SK-N-SH (cell line): Measurements from ENCODE around the gene CHCHD6. TPM values are rescaled to one million over a fixed set of nuclear protein-coding genes. Genes with fewer than 3 reads are reported as not detected.

ENCODE experiments used
- CTCF ChIA-PET: fragments of 300-600, 350-600 bp; formaldehyde crosslinking; extraction: SDS; loops from one replicate; lab custom pipeline; 2021; lab: Yijun Ruan, JAX
- POLR2A ChIA-PET: fragments of 350-600 bp; sonication (Branson Sonifier 250); formaldehyde crosslinking; extraction: SDS; loops from one replicate; lab custom pipeline; 2020; ENCODE audit warnings: antibody characterized with exemption, inconsistent platforms; lab: Yijun Ruan, JAX
- DNase-seq: peaks from one replicate; pipeline ENCODE4 v3.0.0; 2012
- H2AFZ ChIP-seq: fragments of 200-600 bp; sonication (generic); 2 replicates; pipeline ENCODE4 v1.8.1; 2016; ENCODE audit warnings: antibody characterized with exemption, mild to moderate bottlenecking, low read depth
- H3F3A ChIP-seq: fragments of 200-600 bp; sonication (generic); replicated peaks from 2 replicates; pipeline ENCODE3; 2016; ENCODE audit warnings: antibody characterized with exemption, mild to moderate bottlenecking; ENCODE audit not compliant: insufficient read depth
- H3K27ac ChIP-seq, 2 experiments: fragments of 200-500 bp in 1 of 2; fragments of 200-600 bp in 1 of 2; sonication (Bioruptor generic) in 1 of 2; sonication (generic), shearing (Covaris generic) in 1 of 2; 2 replicates each; pipeline versions ENCODE4 v1.5.1 to v1.6.1; 2014 to 2016; ENCODE audit warnings: low read depth in 2 of 2, inconsistent platforms in 1 of 2, low read length in 1 of 2, mild to moderate bottlenecking in 1 of 2, mixed read lengths in 1 of 2
- H3K27me3 ChIP-seq: fragments of 200-600 bp; sonication (generic), shearing (Covaris generic); 2 replicates; pipeline ENCODE4 v1.6.1; 2016; ENCODE audit warnings: mixed run types; ENCODE audit not compliant: insufficient read depth
- H3K36me3 ChIP-seq, 2 experiments: fragments of 200-500 bp in 1 of 2; fragments of 200-600 bp in 1 of 2; sonication (Bioruptor generic) in 1 of 2; sonication (generic) in 1 of 2; replicated peaks in 1 of 2; 2 replicates each; pipeline versions ENCODE3 to v1.5.1; 2014 to 2016; ENCODE audit warnings: low read length in 1 of 2, mild to moderate bottlenecking in 1 of 2; ENCODE audit not compliant: insufficient read depth in 2 of 2, control insufficient read depth in 1 of 2
- H3K4me1 ChIP-seq, 2 experiments: fragments of 200-500 bp in 1 of 2; fragments of 200-600 bp in 1 of 2; sonication (Bioruptor generic) in 1 of 2; sonication (generic), shearing (Covaris generic) in 1 of 2; 2 replicates each; pipeline versions ENCODE4 v1.5.1 to v1.6.1; 2014 to 2016; ENCODE audit warnings: low read depth in 1 of 2, low read length in 1 of 2, mixed run types in 1 of 2; ENCODE audit not compliant: insufficient read depth in 2 of 2, control insufficient read depth in 1 of 2
- H3K4me2 ChIP-seq: fragments of 200-600 bp; sonication (generic), shearing (Covaris generic); 2 replicates; pipeline ENCODE4 v1.6.1; 2017; ENCODE audit warnings: mixed run types
- H3K4me3 ChIP-seq, 2 experiments: fragments of 200-500 bp in 1 of 2; fragments of 200-600 bp in 1 of 2; sonication (Bioruptor generic) in 1 of 2; sonication (generic), shearing (Covaris generic) in 1 of 2; 2 replicates each; pipeline versions ENCODE4 v1.5.1 to v1.8.1; 2014 to 2016; ENCODE audit warnings: low read depth in 2 of 2, inconsistent platforms in 1 of 2, low read length in 1 of 2, mild to moderate bottlenecking in 1 of 2, mixed read lengths in 1 of 2, moderate library complexity in 1 of 2
- H3K79me2 ChIP-seq: fragments of 200-600 bp; sonication (generic); 2 replicates; pipeline ENCODE4 v1.8.1; 2017; ENCODE audit warnings: mild to moderate bottlenecking; ENCODE audit not compliant: insufficient read depth
- H3K9ac ChIP-seq: fragments of 200-600 bp; sonication (generic); 2 replicates; pipeline ENCODE4 v1.6.1; 2017; ENCODE audit warnings: mixed run types
- H3K9me2 ChIP-seq: fragments of 200-600 bp; sonication (generic); 2 replicates; pipeline ENCODE4 v1.6.1; 2017; ENCODE audit warnings: mixed run types
- H3K9me3 ChIP-seq: fragments of 200-600 bp; sonication (generic); 2 replicates; pipeline ENCODE4 v1.6.1; 2017; ENCODE audit warnings: mixed run types, mild to moderate bottlenecking, moderate library complexity
- H4K20me1 ChIP-seq: fragments of 200-600 bp; sonication (generic); 2 replicates; pipeline ENCODE4 v1.6.1; 2017; ENCODE audit warnings: mild to moderate bottlenecking, mixed run types; ENCODE audit not compliant: insufficient read depth
- ELF1 ChIP-seq: IDR thresholded peaks from 2 replicates; pipeline ENCODE4 v1.4.0; 2012
- EP300 ChIP-seq, 2 experiments: IDR thresholded peaks; 2 replicates each; pipeline versions ENCODE4 v1.4.0 to v1.6.1; 2012; ENCODE audit warnings: borderline replicate concordance in 1 of 2, low read depth in 1 of 2, low read length in 1 of 2
- EZH2phosphoT487 ChIP-seq: fragments of 200-600 bp; sonication (generic); IDR thresholded peaks from 2 replicates; pipeline ENCODE4 v1.6.1; 2017; ENCODE audit warnings: low read depth, mixed run types, mild to moderate bottlenecking, antibody characterized with exemption, moderate library complexity, borderline replicate concordance
- FOSL2 ChIP-seq: IDR thresholded peaks from 2 replicates; pipeline ENCODE4 v1.4.0; 2012; ENCODE audit warnings: low read depth, mild to moderate bottlenecking, moderate library complexity, borderline replicate concordance
- FOXM1 ChIP-seq: IDR thresholded peaks from 2 replicates; pipeline ENCODE4 v1.4.0; 2012; ENCODE audit warnings: low read depth, mild to moderate bottlenecking
- GATA2 ChIP-seq: sonication (generic); formaldehyde crosslinking; IDR thresholded peaks from 2 replicates; pipeline ENCODE4 v1.5.0; 2020; ENCODE audit warnings: mild to moderate bottlenecking, missing genetic modification reagents
- JUND ChIP-seq: IDR thresholded peaks from 2 replicates; pipeline ENCODE4 v1.4.0; 2012
- MEF2A ChIP-seq: IDR thresholded peaks from 2 replicates; pipeline ENCODE4 v1.4.0; 2012; ENCODE audit warnings: low read depth, borderline replicate concordance
- RCOR1 ChIP-seq: fragments of 150-350 bp; IDR thresholded peaks from 2 replicates; pipeline ENCODE4 v1.6.1; 2017; ENCODE audit warnings: antibody characterized with exemption, low read length
- TCF12 ChIP-seq: IDR thresholded peaks from 2 replicates; pipeline ENCODE4 v1.4.0; 2012
- TEAD4 ChIP-seq: IDR thresholded peaks from 2 replicates; pipeline ENCODE4 v1.4.0; 2012; ENCODE audit warnings: mild to moderate bottlenecking, borderline replicate concordance; ENCODE audit not compliant: insufficient read depth
- YY1 ChIP-seq: IDR thresholded peaks from 2 replicates; pipeline ENCODE4 v1.4.0; 2012; ENCODE audit warnings: low read depth, mild to moderate bottlenecking
- WGBS: methylation state at CpG from one replicate; pipeline ENCODE4 v1.1.6; 2017; ENCODE audit warnings: low lambda C conversion rate; 5-methylcytosine and 5-hydroxymethylcytosine counted together
- polyA plus RNA-seq, 3 experiments: library from polyadenylated mRNA; depleted of rRNA; stranded (reverse); fragments of >200 nt; gene quantifications; 2 replicates each; pipeline ENCODE4 v1.2.3, GENCODE V29; 2012
- TF ChIP-seq, protein P1 (sequence below): IDR thresholded peaks from 2 replicates; pipeline ENCODE4 v1.6.1; 2012; ENCODE audit warnings: mild to moderate bottlenecking, low read depth, low read length, moderate library complexity
- TF ChIP-seq, protein P2 (sequence below): fragments of 150-350 bp; IDR thresholded peaks from 2 replicates; pipeline ENCODE4 v1.6.1; 2016; ENCODE audit warnings: mild to moderate bottlenecking, low read depth, low read length
- TF ChIP-seq, protein P3 (sequence below): fragments of 200-600 bp; sonication (generic); IDR thresholded peaks from 2 replicates; pipeline ENCODE4 v1.6.1; 2017; ENCODE audit warnings: antibody characterized with exemption, mild to moderate bottlenecking, moderate library complexity
- TF ChIP-seq, protein P4 (sequence below): IDR thresholded peaks from 2 replicates; pipeline ENCODE4; 2012

The CHCHD6 gene
- polyA plus RNA-seq, 1 of the 3 experiments (the other 2 are of a cell fraction), result 42.5 TPM

DNA sequence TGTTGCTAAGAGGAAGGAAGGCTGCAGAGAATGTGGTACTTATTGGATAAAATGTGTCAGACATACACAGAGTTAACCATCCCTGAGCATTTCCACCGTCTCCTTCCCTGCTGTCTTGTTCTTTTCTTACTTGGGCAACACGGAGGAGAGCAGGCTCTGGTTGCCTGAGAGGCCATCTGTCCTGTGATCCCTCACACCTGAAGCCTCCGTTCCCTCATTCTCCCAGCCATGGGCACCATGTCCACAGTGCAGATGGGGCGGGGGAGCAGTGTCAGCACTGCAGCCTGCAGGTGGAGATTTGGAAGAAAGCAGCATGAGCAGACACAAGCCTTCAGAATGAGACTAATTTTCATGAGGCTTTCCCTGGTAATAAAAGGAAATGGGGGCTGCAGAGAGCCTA lies 133.7 kb downstream of the CHCHD6 start:
- no peak overlapping the region for H3K4me3 ChIP-seq
- CTCF ChIA-PET, result no interaction called here
- no peak for DNase-seq
- no peaks in the 10 kb centered on the region for H3K9me3 ChIP-seq
- H4K20me1 ChIP-seq, result no peaks in the 10 kb centered on the region
- no peaks in the 10 kb centered on the region for H3K36me3 ChIP-seq
- 89% methylated on average over 4 of the region's 4 CpGs for WGBS
- no peaks in the 10 kb centered on the region for H3K27me3 ChIP-seq
- no peaks in the 10 kb centered on the region for H3K9me2 ChIP-seq
- peaks cover 7 to 11% of the 10 kb centered on the region in 2 experiments; a peak in 3 of 4 replicates for H3K4me1 ChIP-seq
- no peaks in the 10 kb centered on the region for H3K79me2 ChIP-seq
- H3K27ac ChIP-seq, result no peak overlapping the region
- no peak overlapping the region for H2AFZ ChIP-seq
- TF ChIP-seq, protein P1, sequence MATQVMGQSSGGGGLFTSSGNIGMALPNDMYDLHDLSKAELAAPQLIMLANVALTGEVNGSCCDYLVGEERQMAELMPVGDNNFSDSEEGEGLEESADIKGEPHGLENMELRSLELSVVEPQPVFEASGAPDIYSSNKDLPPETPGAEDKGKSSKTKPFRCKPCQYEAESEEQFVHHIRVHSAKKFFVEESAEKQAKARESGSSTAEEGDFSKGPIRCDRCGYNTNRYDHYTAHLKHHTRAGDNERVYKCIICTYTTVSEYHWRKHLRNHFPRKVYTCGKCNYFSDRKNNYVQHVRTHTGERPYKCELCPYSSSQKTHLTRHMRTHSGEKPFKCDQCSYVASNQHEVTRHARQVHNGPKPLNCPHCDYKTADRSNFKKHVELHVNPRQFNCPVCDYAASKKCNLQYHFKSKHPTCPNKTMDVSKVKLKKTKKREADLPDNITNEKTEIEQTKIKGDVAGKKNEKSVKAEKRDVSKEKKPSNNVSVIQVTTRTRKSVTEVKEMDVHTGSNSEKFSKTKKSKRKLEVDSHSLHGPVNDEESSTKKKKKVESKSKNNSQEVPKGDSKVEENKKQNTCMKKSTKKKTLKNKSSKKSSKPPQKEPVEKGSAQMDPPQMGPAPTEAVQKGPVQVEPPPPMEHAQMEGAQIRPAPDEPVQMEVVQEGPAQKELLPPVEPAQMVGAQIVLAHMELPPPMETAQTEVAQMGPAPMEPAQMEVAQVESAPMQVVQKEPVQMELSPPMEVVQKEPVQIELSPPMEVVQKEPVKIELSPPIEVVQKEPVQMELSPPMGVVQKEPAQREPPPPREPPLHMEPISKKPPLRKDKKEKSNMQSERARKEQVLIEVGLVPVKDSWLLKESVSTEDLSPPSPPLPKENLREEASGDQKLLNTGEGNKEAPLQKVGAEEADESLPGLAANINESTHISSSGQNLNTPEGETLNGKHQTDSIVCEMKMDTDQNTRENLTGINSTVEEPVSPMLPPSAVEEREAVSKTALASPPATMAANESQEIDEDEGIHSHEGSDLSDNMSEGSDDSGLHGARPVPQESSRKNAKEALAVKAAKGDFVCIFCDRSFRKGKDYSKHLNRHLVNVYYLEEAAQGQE, result no peak
- TF ChIP-seq YY1 (no peak), TCF12 (no peak), EP300 (IDR thresholded peaks at IDR 0.05; ENCODE audit: borderline replicate concordance in 1 of 2, low read depth in 1 of 2, low read length in 1 of 2) (no peak), FOXM1 (no peak), MEF2A (no peak), ELF1 (no peak), GATA2 (CRISPR knock-in tag) (no peak), EZH2phosphoT487 (no peak), TEAD4 (no peak), JUND (no peak), RCOR1 (no peak), FOSL2 (no peak)
- TF ChIP-seq, protein P2, sequence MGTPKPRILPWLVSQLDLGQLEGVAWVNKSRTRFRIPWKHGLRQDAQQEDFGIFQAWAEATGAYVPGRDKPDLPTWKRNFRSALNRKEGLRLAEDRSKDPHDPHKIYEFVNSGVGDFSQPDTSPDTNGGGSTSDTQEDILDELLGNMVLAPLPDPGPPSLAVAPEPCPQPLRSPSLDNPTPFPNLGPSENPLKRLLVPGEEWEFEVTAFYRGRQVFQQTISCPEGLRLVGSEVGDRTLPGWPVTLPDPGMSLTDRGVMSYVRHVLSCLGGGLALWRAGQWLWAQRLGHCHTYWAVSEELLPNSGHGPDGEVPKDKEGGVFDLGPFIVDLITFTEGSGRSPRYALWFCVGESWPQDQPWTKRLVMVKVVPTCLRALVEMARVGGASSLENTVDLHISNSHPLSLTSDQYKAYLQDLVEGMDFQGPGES, result no peak
- TF ChIP-seq, protein P3, sequence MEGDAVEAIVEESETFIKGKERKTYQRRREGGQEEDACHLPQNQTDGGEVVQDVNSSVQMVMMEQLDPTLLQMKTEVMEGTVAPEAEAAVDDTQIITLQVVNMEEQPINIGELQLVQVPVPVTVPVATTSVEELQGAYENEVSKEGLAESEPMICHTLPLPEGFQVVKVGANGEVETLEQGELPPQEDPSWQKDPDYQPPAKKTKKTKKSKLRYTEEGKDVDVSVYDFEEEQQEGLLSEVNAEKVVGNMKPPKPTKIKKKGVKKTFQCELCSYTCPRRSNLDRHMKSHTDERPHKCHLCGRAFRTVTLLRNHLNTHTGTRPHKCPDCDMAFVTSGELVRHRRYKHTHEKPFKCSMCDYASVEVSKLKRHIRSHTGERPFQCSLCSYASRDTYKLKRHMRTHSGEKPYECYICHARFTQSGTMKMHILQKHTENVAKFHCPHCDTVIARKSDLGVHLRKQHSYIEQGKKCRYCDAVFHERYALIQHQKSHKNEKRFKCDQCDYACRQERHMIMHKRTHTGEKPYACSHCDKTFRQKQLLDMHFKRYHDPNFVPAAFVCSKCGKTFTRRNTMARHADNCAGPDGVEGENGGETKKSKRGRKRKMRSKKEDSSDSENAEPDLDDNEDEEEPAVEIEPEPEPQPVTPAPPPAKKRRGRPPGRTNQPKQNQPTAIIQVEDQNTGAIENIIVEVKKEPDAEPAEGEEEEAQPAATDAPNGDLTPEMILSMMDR, result no peak
- TF ChIP-seq, protein P4, sequence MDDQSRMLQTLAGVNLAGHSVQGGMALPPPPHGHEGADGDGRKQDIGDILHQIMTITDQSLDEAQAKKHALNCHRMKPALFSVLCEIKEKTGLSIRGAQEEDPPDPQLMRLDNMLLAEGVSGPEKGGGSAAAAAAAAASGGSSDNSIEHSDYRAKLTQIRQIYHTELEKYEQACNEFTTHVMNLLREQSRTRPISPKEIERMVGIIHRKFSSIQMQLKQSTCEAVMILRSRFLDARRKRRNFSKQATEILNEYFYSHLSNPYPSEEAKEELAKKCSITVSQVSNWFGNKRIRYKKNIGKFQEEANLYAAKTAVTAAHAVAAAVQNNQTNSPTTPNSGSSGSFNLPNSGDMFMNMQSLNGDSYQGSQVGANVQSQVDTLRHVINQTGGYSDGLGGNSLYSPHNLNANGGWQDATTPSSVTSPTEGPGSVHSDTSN, result no peak
- no peak overlapping the region for H3K4me2 ChIP-seq
- H3F3A ChIP-seq, result peaks cover 13% of the 10 kb centered on the region
- POLR2A ChIA-PET, result no interaction called here
- no peak overlapping the region for H3K9ac ChIP-seq
